Liver (tissue), 9 donors: ENCODE data around the gene CSNK1D. TPM values are rescaled to one million over a fixed set of nuclear protein-coding genes. Genes with fewer than 3 reads are reported as not detected.
A peak's percentile ranks its signal among the peaks of the same experiment; 100 is the strongest.

ENCODE experiments used
- DNase-seq: peaks from one replicate; pipeline ENCODE4 v3.0.0-alpha.2; 2017; ENCODE audit warnings: low spot score
- H3K27ac ChIP-seq, 2 donors: one replicate each; pipeline ENCODE4 v1.7.0; 2013; ENCODE audit warnings: inconsistent platforms in 2 of 2, low read length in 2 of 2, control low read depth in 1 of 2, low read depth in 1 of 2, mild to moderate bottlenecking in 1 of 2
- H3K27me3 ChIP-seq, 4 donors: one replicate each; pipeline versions ENCODE4 v1.6.1 to v1.7.0; 2013; ENCODE audit warnings: low read length in 3 of 4, inconsistent platforms in 1 of 4, mild to moderate bottlenecking in 1 of 4, moderate library complexity in 1 of 4; ENCODE audit not compliant: control insufficient read depth in 4 of 4, insufficient read depth in 4 of 4
- H3K36me3 ChIP-seq, 4 donors: one replicate each; pipeline versions ENCODE4 v1.6.1 to v1.7.0; 2013; ENCODE audit warnings: low read length in 3 of 4, mild to moderate bottlenecking in 3 of 4, low read depth in 1 of 4, moderate library complexity in 1 of 4; ENCODE audit not compliant: control insufficient read depth in 4 of 4, insufficient read depth in 3 of 4
- H3K4me1 ChIP-seq, 4 donors: one replicate each; pipeline versions ENCODE4 v1.6.1 to v1.7.0; 2013; ENCODE audit warnings: low read length in 3 of 4, mild to moderate bottlenecking in 3 of 4, moderate library complexity in 1 of 4; ENCODE audit not compliant: control insufficient read depth in 4 of 4, insufficient read depth in 4 of 4
- H3K4me3 ChIP-seq, 3 donors: one replicate each; pipeline versions ENCODE4 v1.6.1 to v1.7.0; 2013; ENCODE audit warnings: low read length in 3 of 3, control low read depth in 1 of 3, low read depth in 1 of 3, mild to moderate bottlenecking in 1 of 3
- H3K9ac ChIP-seq, 2 donors: one replicate each; pipeline ENCODE4 v1.7.0; 2013; ENCODE audit warnings: low read length in 2 of 2, mild to moderate bottlenecking in 2 of 2, moderate library complexity in 2 of 2, control low read depth in 1 of 2, low read depth in 1 of 2
- H3K9me3 ChIP-seq, 4 donors: one replicate each; pipeline versions ENCODE4 v1.6.1 to v1.7.0; 2013; ENCODE audit warnings: low read length in 3 of 4; ENCODE audit not compliant: control insufficient read depth in 4 of 4
- ATF3 ChIP-seq: IDR thresholded peaks from 2 replicates; pipeline ENCODE4 v1.6.1; 2016; ENCODE audit warnings: antibody characterized with exemption
- CTCF ChIP-seq: fragments of 150-350 bp; IDR thresholded peaks from 2 replicates; pipeline ENCODE4 v1.5.1; 2017; ENCODE audit warnings: improper control_type of control experiment, low read depth, low read length; ENCODE audit not compliant: missing input control
- EGR1 ChIP-seq, 2 donors: IDR thresholded peaks; 2 replicates each; pipeline ENCODE4 v1.6.1; 2016 to 2018; ENCODE audit warnings: antibody characterized with exemption in 2 of 2, low read depth in 2 of 2
- FOXA1 ChIP-seq: IDR thresholded peaks from 2 replicates; pipeline ENCODE4 v1.6.1; 2016; ENCODE audit warnings: antibody characterized with exemption
- FOXA2 ChIP-seq: IDR thresholded peaks from 2 replicates; pipeline ENCODE4 v1.6.1; 2016; ENCODE audit warnings: antibody characterized with exemption
- GABPA ChIP-seq, 2 donors: IDR thresholded peaks in 1 of 2; conservative IDR thresholded peaks in 1 of 2; 2 replicates each; pipeline ENCODE4 v1.6.1; 2016; ENCODE audit warnings: antibody characterized with exemption in 2 of 2, mild to moderate bottlenecking in 1 of 2, moderate library complexity in 1 of 2
- HNF4A ChIP-seq, 2 donors: conservative IDR thresholded peaks; 2 replicates each; pipeline ENCODE4 v1.6.1; 2016; ENCODE audit warnings: antibody characterized with exemption in 2 of 2, mild to moderate bottlenecking in 2 of 2
- HNF4G ChIP-seq: IDR thresholded peaks from 2 replicates; pipeline ENCODE4 v1.6.1; 2016; ENCODE audit warnings: antibody characterized with exemption
- JUND ChIP-seq, 2 donors: IDR thresholded peaks; 2 replicates each; pipeline ENCODE4 v1.6.1; 2016; ENCODE audit warnings: antibody characterized with exemption in 2 of 2
- MAX ChIP-seq: IDR thresholded peaks from 2 replicates; pipeline ENCODE4 v1.6.1; 2016; ENCODE audit warnings: antibody characterized with exemption
- NR2F2 ChIP-seq: IDR thresholded peaks from 2 replicates; pipeline ENCODE4 v1.6.1; 2016; ENCODE audit warnings: antibody characterized with exemption
- RAD21 ChIP-seq, 2 donors: IDR thresholded peaks; 2 replicates each; pipeline ENCODE4 v1.6.1; 2016; ENCODE audit warnings: antibody characterized with exemption in 2 of 2, mild to moderate bottlenecking in 2 of 2
- REST ChIP-seq: IDR thresholded peaks from 2 replicates; pipeline ENCODE4 v1.6.1; 2016; ENCODE audit warnings: antibody characterized with exemption, mild to moderate bottlenecking
- RXRA ChIP-seq, 2 donors: IDR thresholded peaks; 2 replicates each; pipeline ENCODE4 v1.6.1; 2017 to 2018; ENCODE audit warnings: antibody characterized with exemption in 2 of 2, mild to moderate bottlenecking in 1 of 2
- SP1 ChIP-seq: IDR thresholded peaks from 2 replicates; pipeline ENCODE4 v1.6.1; 2018; ENCODE audit warnings: antibody characterized with exemption, mild to moderate bottlenecking
- TAF1 ChIP-seq: conservative IDR thresholded peaks from 2 replicates; pipeline ENCODE4 v1.6.1; 2016; ENCODE audit warnings: antibody characterized with exemption, mild to moderate bottlenecking
- YY1 ChIP-seq: IDR thresholded peaks from 2 replicates; pipeline ENCODE4 v1.6.1; 2016; ENCODE audit warnings: antibody characterized with exemption, mild to moderate bottlenecking
- ZBTB33 ChIP-seq: IDR thresholded peaks from 2 replicates; pipeline ENCODE4 v1.6.1; 2016; ENCODE audit warnings: antibody characterized with exemption
- WGBS: extraction: QIAGEN DNeasy Blood & Tissue Kit; methylation state at CpG from one replicate; pipeline ENCODE4 v1.1.7; 2013; 5-methylcytosine and 5-hydroxymethylcytosine counted together
- polyA plus RNA-seq, 2 donors: library from polyadenylated mRNA; stranded (reverse) in 1 of 2; unstranded in 1 of 2; fragments of 200-250 nt in 1 of 2; fragments of >200 nt in 1 of 2; fragmentation: Nextera tagmentation in 1 of 2; extraction: Ambion mirVana in 1 of 2; gene quantifications; one replicate each; pipeline versions ENCODE4 v1.2.1 to v1.2.3, GENCODE V29; 2013 to 2015
- total RNA-seq, 2 donors: library from RNA; depleted of rRNA; stranded (reverse); fragments of >200 nt; gene quantifications; one replicate each; pipeline ENCODE4 v1.2.3, GENCODE V29; 2014
- donor health status: healthy.
- donor health status: healthy.
- donor health status: healthy.
- donor health status: healthy.
- donor health status: healthy.

CSNK1D gene
- total and polyA plus RNA-seq, 4 donors, result 22.0 to 49.0 (median 34.2) TPM

- Histone ChIP-seq H3K4me3 (no peak overlapping the region), H3K36me3 (peaks cover 5 to 10% (median 8%) of the 10 kb centered on the region in 4 donors), H3K9me3 (no peaks in the 10 kb centered on the region), H3K27ac (peak overlapping the region; percentile 88), H3K9ac (no peak overlapping the region), H3K27me3 (no peaks in the 10 kb centered on the region), H3K4me1 (peaks cover 38 to 73% (median 54%) of the 10 kb centered on the region in 4 donors)
- no peak for DNase-seq
- TF ChIP-seq TAF1, result no peak
- TF ChIP-seq HNF4A (conservative IDR thresholded peaks at IDR 0.05), result peak in 1 of 2 donors; percentile 79
- TF ChIP-seq RXRA (IDR thresholded peaks at IDR 0.05), result peak in 1 of 2 donors; percentile 61
- WGBS, result 62% methylated on average over 17 of the region's 17 CpGs
Observed at GRCh38 chr17:82239401-82239925, 34.0 kb downstream of the CSNK1D start.

- WGBS, result 48% methylated on average over 33 of the region's 33 CpGs
- peak overlapping the region; percentile 4 to 32 for H3K27ac ChIP-seq
- H3K27me3 ChIP-seq, result no peaks in the 10 kb centered on the region
- no peak overlapping the region for H3K9ac ChIP-seq
- H3K4me3 ChIP-seq, result no peak overlapping the region
- no peaks in the 10 kb centered on the region for H3K9me3 ChIP-seq
- peaks cover 38 to 66% (median 53%) of the 10 kb centered on the region in 4 donors for H3K4me1 ChIP-seq
- peaks cover 0 to 2% (median under 1%) of the 10 kb centered on the region in 4 donors for H3K36me3 ChIP-seq
- DNase-seq, result no peak
- TF ChIP-seq HNF4A (conservative IDR thresholded peaks at IDR 0.05), result no peak
- TF ChIP-seq SP1, result no peak
- TF ChIP-seq RAD21 (IDR thresholded peaks at IDR 0.05), result no peak
- TF ChIP-seq CTCF, result no peak
- no peak for TF ChIP-seq FOXA2
- TF ChIP-seq HNF4G, result no peak
- TF ChIP-seq REST, result no peak
- TF ChIP-seq FOXA1, result no peak
- TF ChIP-seq ZBTB33, result no peak
- TF ChIP-seq NR2F2, result no peak
- TF ChIP-seq MAX, result no peak
- no peak for TF ChIP-seq EGR1 (IDR thresholded peaks at IDR 0.05; ENCODE audit: low read depth in 2 of 2)
- TF ChIP-seq YY1, result no peak
- TF ChIP-seq TAF1, result no peak
- no peak for TF ChIP-seq JUND (IDR thresholded peaks at IDR 0.05)
- TF ChIP-seq ATF3, result no peak
- no peak for TF ChIP-seq RXRA (IDR thresholded peaks at IDR 0.05)
- TF ChIP-seq GABPA (IDR thresholded peaks at IDR 0.05 in 1 of 2, conservative IDR thresholded peaks at IDR 0.05 in 1 of 2), result no peak
Observed at GRCh38 chr17:82238472-82239201, 34.9 kb downstream of the CSNK1D start.
